Measurements from ENCODE around the gene CAPN7.

Gene CAPN7

DNA sequence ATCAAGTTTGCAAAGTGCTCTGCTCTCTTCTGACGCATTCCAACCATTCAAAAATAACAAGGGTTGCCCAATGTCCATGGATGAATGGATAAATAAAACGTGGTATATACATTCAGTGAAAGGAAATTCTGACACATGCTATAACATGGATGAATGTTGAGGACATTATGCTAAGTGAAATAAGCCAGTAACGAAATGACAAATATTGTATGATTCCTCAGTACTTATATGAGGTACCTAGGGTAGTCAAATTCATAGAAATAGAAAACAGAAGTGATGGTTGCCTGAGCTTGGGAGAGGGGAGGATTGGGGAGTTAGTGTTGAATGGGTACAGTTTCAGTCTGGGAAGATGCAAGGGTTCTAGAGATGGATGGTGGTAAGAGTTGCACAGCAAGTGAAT is 92.5 kb downstream of the CAPN7 start:
- DNase-seq (ENCODE audit: low read depth) = no peak

DNA sequence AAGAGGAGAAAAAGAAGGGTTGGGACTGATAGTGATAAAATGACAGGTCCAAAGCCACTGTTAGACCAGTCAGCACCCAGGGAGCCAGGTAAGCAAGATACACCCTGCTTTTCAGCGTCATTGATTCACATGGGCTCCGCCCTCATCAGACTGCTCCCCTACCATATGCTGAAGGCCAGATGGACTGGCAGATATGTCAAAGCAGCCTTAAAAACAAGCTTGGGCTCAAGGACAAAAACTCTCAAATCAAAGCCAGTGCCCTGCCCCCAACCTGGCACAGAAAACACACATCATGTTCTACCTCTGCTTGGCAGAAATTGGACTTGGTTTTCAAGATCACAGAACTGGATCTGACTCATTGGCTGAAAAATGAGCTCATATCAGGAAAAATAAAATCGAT is 93.0 kb downstream of the CAPN7 start:
- DNase-seq (ENCODE audit: low read depth) = no peak

DNA sequence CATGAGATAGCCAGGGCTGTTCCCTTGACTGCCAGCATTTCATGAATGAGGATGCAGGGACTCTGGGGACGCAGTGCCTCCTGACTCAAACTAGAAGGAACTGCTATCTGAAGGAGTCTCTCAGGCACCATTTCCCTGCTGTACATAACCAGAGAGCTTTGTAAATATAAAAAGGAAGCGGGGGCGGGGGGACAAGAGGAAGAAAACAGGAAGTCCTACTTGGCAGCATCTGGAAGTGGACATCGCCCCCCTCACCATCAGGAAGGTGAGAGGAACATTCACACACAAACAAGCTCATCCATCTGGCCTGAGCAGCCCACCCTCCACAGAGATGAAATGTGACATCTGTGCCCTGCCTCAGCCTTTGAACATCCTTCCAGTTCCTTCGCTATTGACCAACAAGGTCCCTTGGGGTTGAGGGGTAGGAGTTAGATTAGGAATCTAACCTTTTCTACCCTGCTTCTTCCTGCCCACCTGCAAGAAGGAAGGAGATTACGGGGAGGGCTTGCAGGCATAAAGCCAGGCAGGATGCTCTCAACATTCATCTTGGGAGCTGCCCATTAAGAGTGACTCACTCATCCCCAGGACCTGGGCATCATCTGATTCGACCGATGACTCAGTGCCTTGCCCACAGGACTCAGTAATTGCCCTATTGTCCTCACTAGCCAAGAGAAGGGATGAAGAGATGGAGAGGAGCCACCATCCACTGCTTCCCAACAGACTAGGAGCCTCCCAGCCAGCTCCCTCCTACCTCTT is 94.5 kb downstream of the CAPN7 start:
- no peak for DNase-seq (ENCODE audit: low read depth)

DNA sequence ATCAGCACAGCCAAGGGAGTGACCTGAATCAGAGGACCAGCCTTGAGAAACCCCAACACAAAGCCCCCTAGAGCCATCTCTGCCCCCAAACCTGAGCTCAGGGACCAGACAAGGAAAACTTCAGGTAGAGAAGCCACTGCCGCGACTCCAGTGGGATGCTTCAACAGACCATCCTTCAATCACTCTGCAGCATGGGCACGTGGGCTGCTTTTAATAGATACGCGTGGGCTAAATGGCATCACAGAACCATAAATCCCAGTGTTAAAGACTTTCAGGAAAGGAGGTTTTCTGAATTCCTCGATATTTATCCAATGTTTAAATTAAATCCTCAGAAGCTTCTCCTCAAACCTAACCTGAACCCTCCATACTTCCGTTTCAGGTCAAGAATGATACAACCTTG is 95.7 kb downstream of the CAPN7 start:
- DNase-seq (ENCODE audit: low read depth) = no peak
